HG03060 (cell line): ENCODE results near the gene PCNA.
"Not testable (repeated sequence)": the region's sequence is repeated elsewhere in the genome, so short reads cannot be mapped to it uniquely, and the experiment has no call there.

Source experiments
- ATAC-seq: cut with Tn5 transposase; IDR thresholded peaks from one replicate; pipeline ENCODE4 v1.9.1; 2021; ENCODE audit warnings: low read depth, moderate number of reproducible peaks; ENCODE audit not compliant: unreplicated experiment

The PCNA gene

DNA sequence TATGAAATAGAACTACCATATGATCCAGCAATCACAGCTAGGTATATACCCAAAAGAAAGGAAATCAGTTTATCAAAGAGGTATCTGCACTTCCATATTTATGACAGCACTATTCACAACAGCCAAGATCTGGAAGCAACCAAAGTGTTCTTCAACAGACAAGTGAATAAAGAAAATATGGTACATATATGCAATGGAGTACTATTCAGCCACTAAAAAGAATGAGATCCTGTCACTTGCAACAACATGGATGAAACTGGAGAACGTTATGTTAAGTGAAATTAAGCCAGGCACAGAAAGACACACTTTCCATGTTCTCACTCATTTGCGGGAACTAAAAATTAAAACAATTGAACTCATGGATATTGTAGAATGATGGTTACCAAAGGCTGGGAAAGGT, 15.3 kb downstream of the PCNA start:
- no peak for ATAC-seq

- ATAC-seq, result no peak
Observed at GRCh38 chr20:5100684-5101347, 18.9 kb downstream of the PCNA start.

DNA sequence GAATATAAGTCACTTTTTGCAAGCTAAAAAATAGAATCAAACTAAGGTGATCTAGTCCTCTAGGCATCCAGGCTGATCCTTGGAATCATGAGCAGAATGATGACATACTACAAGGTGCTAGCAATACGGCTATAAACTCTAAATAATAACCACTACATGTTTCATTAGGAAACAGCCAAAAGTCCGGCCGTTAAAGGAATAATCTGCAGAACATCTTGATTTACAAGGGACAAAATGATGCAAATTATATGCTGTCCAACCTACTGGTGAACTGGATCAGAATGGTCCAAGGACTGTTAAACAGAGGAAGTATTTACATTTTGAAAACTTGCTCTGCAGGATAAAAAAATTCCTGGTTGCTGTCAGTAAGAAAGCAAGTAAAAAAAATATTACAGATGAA, 19.8 kb downstream of the PCNA start:
- ATAC-seq, result not testable (repeated sequence)

- not testable (repeated sequence) for ATAC-seq
Observed at GRCh38 chr20:5099009-5099408, 20.7 kb downstream of the PCNA start.

DNA sequence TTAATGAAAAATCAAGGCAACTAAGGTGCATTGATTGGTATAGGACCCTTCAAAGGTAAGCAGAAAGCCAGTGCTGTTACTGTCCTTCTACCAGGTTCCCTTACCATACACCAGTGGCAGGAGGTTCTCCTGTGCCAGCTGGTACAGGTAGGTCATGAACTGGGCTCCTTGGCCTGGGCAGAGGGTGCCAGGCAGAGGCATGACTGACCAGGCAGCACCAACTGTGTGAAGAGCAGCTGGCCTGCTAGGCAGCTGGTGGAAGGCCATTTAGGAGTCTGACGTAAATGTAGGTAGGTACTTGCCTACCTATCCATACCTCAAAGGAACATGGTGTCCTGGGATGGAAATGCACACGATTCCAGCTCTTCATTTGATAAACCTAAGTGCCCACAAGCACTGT, 23.3 kb downstream of the PCNA start:
- ATAC-seq, result no peak

- no peak for ATAC-seq
Observed at GRCh38 chr20:5095931-5096330, 23.8 kb downstream of the PCNA start.

DNA sequence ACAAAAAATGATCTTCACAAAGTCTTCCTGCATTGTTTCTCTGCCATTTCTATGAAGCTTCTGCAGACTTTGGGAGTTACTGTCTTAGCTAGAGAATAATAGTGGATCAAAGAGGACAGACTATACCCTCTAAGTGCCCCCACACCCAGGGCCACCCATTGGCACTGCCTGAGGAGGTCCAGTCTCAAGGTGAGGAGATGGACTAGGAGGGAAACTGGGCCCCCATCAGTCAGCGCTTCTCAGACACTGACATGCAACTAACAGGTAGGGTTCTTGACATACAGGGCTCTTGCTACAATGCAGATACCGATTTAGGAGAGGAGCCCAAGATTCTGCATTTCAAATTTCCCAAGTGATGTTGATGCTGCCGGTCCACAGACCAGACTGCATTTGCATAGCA, 24.3 kb downstream of the PCNA start:
- no peak for ATAC-seq

GRCh38 chr20:5092765-5093339, 26.9 kb downstream of the PCNA start:
- ATAC-seq, result no peak

GRCh38 chr20:5091902-5092301, 27.9 kb downstream of the PCNA start:
- ATAC-seq, result no peak

DNA sequence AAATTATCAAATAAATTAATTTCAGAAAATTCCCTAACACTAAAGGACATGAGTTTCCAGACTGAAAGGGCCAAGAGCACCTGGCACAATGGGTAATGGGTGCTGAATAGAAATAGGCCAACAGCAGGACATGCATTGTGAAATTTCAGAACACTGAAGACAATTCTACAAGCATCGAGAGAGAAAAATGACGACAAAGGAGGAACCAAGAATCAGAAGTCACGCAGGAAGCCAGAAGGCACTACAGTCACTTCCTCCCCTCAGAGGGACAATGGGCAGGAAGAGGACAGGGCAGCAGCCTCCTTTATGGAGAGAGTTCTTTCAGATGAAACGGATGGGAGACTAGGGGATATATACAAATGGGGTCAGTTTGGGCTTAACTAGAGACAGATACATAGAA, 29.6 kb downstream of the PCNA start:
- no peak for ATAC-seq

DNA sequence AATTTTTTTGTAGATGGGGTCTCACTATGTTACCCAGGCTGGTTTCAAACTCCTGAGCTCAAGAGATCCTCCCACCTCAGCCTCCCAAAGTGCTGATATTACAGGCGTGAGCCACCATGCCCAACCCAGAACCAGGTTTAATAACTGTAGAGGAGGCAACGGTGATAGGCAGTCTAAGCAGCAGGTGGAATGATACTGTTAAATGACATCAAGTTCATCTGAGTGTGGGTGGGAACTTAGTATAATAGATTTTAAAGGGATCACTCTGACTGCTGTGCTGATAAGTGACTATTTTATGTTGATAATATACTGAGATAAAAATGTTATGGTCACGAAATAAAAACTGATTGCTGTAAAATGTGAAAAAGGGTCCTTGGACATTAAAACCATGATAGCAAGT, 31.1 kb downstream of the PCNA start:
- ATAC-seq, result no peak

DNA sequence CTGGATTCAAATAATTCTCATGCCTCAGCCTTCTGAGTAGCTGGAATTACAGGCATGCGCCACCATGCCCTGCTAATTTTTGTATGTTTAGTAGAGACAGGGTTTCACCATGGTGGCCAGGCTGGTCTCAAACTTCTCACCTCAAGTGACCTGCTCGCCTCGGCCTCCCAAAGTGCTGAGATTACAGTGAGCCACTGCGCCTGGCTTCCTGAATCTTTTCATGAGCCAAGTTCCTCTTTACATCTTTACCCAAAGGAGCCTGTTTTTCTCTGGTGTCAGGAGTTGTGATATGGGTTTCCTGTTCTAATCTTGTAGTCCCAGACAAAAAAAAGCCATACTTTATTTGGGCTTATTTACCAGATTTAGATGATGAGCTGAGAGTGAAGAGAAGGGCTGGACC, 34.4 kb downstream of the PCNA start:
- ATAC-seq, result no peak

DNA sequence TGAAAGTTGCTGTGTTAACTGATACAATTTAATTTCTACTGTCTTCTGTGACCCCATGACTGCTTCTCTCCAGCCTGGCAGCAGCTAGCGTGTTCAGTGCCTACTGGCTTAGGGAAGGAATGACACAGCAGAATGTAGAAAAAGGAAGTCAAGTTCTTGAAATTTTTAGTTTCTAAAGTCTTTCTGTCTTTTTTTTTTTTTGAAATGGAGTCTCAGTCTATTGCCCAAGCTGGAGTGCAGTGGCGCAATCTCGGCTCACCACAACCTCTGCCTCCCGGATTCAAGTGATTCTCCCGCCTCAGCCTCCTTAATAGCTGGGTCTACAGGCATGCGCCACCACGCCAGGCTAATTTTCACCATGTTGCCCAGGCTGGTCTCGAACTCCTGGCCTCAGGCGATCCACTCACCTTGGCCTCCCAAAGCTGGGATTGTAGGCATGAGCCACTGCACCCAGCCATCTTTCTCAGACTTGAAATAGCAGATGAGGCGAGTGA, 39.3 kb downstream of the PCNA start:
- ATAC-seq, result peak; percentile 30

- peak; percentile 86 for ATAC-seq
Observed at GRCh38 chr20:5078399-5078958, 41.3 kb downstream of the PCNA start.

GRCh38 chr20:5077761-5078387, 41.9 kb downstream of the PCNA start:
- ATAC-seq, result no peak

GRCh38 chr20:5076913-5077312, 42.8 kb downstream of the PCNA start:
- ATAC-seq, result not testable (repeated sequence)

DNA sequence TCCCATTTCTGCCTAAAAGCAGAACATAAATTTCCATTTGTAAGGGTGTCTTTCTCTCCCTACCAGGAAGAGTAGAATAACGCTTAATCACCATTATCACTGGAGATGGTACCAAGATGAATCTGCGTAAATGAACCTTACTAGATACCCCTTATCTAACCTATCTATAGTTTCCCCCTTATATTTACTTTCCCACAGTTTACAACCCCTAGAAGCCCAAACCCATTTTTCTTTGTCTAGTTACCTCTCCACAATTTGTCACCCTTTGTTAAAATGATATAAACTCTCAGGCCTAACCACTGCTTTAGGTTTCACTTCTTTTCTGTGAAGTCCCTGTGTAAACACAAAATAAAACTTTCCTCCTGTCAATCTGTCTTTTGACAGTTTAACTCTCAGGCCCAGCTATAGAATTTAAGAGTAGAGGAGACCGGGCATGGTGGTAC, 45.5 kb downstream of the PCNA start:
- no peak for ATAC-seq

- no peak for ATAC-seq
Observed at GRCh38 chr20:5073660-5074231, 46.0 kb downstream of the PCNA start.

GRCh38 chr20:5072756-5073659, 46.8 kb downstream of the PCNA start:
- ATAC-seq, result no peak

DNA sequence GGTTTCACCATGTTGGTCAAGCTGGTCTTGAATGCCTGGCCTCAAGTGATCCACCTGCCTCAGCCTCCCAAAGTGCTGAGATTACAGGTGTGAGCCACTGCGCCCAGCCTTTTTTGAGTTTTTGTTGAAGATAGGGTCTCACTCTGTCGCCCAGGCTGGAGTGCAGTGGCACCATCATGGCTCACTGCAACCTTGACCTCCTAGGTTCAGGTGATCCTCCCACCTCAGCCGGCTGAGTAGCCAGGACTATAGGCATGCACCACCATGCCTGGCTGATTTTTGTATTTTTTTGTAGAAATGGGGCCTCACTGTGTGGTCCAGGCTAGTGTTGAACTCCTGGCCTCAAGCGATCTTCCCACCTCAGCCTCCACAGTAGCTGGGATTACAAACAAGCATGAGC, 47.8 kb downstream of the PCNA start:
- ATAC-seq, result not testable (repeated sequence)
